ENCODE results near the gene DPPA3.

DNA sequence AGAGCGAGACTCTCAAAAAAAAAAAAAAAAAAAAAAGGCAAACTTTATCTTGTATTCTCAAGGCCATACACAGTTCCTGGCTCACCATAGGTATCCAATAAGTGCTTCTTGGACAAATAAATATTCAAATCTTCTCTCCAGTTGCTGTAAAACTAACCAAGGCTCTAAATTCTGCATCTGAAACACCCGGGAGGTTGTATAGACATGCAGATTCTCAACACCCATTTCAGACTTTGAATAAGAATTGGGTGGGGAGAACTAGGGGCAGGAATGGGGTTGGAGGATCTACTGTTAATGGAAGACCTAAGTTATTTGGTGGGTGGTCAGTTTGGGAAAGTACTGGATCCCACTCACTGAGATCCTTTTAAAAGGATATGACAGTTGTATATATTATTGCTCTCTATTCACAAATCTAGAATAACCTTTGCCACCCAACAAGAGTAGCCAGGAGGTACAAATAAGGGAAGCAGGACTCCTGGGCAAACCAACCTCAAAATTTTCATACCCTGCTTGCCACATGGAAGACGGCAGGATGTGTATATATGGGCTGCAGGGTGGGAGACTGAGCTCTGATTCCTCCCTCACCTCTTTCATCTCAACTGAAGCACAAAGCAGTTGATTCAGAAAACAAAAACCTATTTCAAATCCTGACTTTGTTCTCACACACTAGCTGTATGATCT is 16.5 kb upstream of the DPPA3 start:
- TF ChIP-seq, protein P1, sequence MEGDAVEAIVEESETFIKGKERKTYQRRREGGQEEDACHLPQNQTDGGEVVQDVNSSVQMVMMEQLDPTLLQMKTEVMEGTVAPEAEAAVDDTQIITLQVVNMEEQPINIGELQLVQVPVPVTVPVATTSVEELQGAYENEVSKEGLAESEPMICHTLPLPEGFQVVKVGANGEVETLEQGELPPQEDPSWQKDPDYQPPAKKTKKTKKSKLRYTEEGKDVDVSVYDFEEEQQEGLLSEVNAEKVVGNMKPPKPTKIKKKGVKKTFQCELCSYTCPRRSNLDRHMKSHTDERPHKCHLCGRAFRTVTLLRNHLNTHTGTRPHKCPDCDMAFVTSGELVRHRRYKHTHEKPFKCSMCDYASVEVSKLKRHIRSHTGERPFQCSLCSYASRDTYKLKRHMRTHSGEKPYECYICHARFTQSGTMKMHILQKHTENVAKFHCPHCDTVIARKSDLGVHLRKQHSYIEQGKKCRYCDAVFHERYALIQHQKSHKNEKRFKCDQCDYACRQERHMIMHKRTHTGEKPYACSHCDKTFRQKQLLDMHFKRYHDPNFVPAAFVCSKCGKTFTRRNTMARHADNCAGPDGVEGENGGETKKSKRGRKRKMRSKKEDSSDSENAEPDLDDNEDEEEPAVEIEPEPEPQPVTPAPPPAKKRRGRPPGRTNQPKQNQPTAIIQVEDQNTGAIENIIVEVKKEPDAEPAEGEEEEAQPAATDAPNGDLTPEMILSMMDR (IDR thresholded peaks at IDR 0.05; ENCODE audit: control extremely low read depth in 1 of 3, insufficient read depth in 1 of 3, low read depth in 1 of 3, low read length in 3 of 3): no peak
- TF ChIP-seq POLR2A (IDR thresholded peaks at IDR 0.05; ENCODE audit: control extremely low read depth in 1 of 2, low read depth in 2 of 2, low read length in 2 of 2) (no peak), FOSL1 (IDR thresholded peaks at IDR 0.05; ENCODE audit: insufficient read depth, low read depth, low read length) (no peak), TAF1 (IDR thresholded peaks at IDR 0.05; ENCODE audit: low read depth, low read length) (no peak), RAD21 (IDR thresholded peaks at IDR 0.05 in 1 of 2, conservative IDR thresholded peaks at IDR 0.05 in 1 of 2; ENCODE audit: low read depth in 2 of 2, low read length in 2 of 2) (no peak), KDM1A (IDR thresholded peaks at IDR 0.05; ENCODE audit: borderline replicate concordance, low read length) (no peak), CEBPB (IDR thresholded peaks at IDR 0.05; ENCODE audit: low read depth, low read length) (no peak), HDAC2 (IDR thresholded peaks at IDR 0.05; ENCODE audit: borderline replicate concordance in 1 of 2, low read depth in 2 of 2, low read length in 2 of 2) (0 out of 4 replicates have a peak, but pooled peaks of 1 of the 2 experiments have one; percentile 79), BACH1 (IDR thresholded peaks at IDR 0.05; ENCODE audit: low read length) (no peak), GABPA (IDR thresholded peaks at IDR 0.05; ENCODE audit: borderline replicate concordance, insufficient read depth, low read length) (no peak), POLR2AphosphoS5 (IDR thresholded peaks at IDR 0.05; ENCODE audit: low read depth, low read length) (no peak), YY1 (IDR thresholded peaks at IDR 0.05; ENCODE audit: low read depth, low read length) (no peak)
- TF ChIP-seq, protein P2, sequence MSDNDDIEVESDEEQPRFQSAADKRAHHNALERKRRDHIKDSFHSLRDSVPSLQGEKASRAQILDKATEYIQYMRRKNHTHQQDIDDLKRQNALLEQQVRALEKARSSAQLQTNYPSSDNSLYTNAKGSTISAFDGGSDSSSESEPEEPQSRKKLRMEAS (IDR thresholded peaks at IDR 0.05): peak; percentile 44; the same call in 1 of the 2 replicates
